H54 (cell line): ENCODE data around the gene GDF15.

ENCODE experiments used
- DNase-seq: peaks from one replicate; pipeline ENCODE4 v3.0.0; 2011; ENCODE audit warnings: low spot score, mixed read lengths; ENCODE audit not compliant: insufficient read length
- FAIRE-seq: peaks from 3 replicates; lab custom pipeline; 2011; peaks lifted over from hg19 to GRCh38; lab: Jason Lieb, UNC
- POLR2A ChIP-seq: IDR thresholded peaks from 2 replicates; pipeline ENCODE4 v1.6.1; 2011; ENCODE audit warnings: low read depth, mild to moderate bottlenecking, low read length

The GDF15 gene

GRCh38 chr19:18437491-18438330 lies 51.8 kb downstream of the GDF15 start, which contains the start of gene ISYNA1:
Gene ISYNA1, minus strand, starts transcription at chr19:18438133. Its CDS starts 154 bp downstream, at chr19:18437979.
- FAIRE-seq, result no peak
- TF ChIP-seq POLR2A, result 0 out of 2 replicates have a peak, but pooled peaks have one; percentile 10
- DNase-seq, result no peak

- no peak for TF ChIP-seq POLR2A
- no peak for DNase-seq
- FAIRE-seq, result no peak
Measured at GRCh38 chr19:18438331-18439024, 52.5 kb downstream of the GDF15 start.
